ENCODE measurements around the gene PLBD2.

- TF ChIP-seq CTCF (IDR thresholded peaks at IDR 0.05; ENCODE audit: insufficient read depth, low read length, poor library complexity, severe bottlenecking), result no peak
- no peak for TF ChIP-seq EZH2phosphoT487 (conservative IDR thresholded peaks at IDR 0.05; ENCODE audit: low read length)
Observed at GRCh38 chr12:113396828-113397496, 38.6 kb downstream of the PLBD2 start.
